NCI-H1048 (cell line): Measurements from ENCODE around the gene DCDC1.

Source experiments
- DNase-seq: peaks from one replicate; lab custom pipeline; 2025; lab: John Stamatoyannopoulos, UW

DCDC1 gene

DNA sequence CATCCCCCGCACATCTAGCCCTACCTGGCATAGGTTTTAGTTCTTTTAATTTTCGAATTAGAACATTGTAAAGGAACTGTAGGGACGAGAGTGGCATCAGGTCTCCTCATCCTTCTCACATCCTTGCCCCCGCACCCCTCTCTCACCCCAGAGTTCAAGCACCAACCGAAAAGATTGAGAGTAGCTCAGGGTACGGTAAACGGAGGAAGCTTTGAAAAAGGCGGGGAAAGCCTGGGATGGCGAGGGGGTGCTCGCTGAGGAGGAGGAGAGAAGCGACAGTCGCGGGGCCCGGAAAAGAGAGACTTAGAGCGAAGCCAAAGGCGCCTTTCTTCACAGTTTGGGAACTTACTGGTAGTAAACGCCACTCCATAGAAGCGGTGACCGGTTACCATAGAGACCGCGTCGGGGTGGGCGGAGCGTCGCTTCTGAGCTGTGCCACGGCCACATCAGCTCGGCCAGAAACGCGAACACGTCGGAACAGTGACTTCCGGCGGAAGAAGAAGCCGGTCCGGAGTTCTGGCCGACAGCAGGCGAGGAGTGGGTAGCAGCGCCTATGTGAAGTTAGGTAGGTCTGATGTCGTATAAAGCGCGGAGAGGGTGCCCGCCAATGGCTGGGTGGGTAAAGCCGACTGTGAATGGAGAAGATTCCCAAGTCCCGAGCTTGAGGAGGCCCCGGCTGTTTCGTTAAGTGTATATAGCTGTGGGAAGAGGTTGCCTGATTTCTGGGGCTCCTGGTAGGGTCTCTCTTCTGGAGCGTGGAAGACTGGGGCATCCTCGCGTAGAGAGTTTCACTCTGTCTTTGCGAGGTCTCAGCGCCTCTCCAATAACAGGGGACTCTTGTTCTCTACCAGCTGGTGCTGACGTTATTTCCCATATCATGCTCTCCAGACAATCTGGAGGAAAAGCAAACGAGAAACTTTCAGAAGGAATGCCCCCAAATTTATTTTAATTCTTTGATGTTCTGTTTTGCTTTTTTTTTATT, at the start of gene DCDC1, which contains the start of gene DNAJC24:
DCDC1 (minus strand) TSS at position 392 of the 982 bp plus-strand sequence. CDS start 41,459 bp downstream, outside the sequence.
DNAJC24 (plus strand) TSS at position 513 of the 982 bp plus-strand sequence. CDS start 889 bp downstream, outside the sequence.
- peak; percentile 91 for DNase-seq

DNA sequence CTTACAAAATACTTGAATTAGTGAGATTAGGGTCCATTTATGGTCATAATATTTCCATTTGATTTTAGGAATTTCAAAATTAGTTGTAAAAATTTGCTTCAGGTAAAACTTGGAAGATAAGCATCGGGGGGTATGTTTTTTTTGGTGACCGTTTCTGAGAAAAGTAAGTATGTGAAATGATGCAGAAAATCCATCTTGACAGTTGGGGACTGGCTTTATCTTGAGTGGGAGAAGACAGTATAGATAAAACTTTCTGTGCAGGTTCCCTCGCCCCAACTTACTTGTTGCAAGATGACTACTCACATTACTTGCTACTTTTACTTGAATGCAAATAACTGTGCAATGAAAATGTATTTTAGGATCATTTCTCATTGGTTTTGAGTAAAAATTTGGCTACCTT, 49.6 kb upstream of the DCDC1 start:
- no peak for DNase-seq

DNA sequence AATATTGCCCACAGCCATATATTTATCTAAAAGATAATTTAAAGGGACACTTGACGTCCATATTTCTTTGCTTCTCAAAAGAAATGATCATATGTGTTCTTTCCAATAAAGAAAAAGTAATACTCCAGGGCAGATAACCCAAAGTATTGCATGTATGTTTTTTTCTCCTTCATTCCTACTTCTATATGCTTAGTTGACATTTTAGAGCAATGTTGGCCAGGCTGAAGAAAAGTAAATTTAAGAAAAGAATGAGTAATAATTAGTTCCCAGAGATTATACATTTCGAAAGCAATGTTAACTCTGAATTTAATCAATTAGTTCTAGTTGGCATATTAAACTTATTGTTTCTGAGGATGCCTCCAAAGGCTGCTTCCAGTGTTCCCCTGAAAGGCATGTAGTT, 48.3 kb upstream of the DCDC1 start:
- DNase-seq, result no peak

- DNase-seq, result no peak
These were observed 47.8 kb upstream of the DCDC1 start for GRCh38 chr11:31417357-31417756.

DNA sequence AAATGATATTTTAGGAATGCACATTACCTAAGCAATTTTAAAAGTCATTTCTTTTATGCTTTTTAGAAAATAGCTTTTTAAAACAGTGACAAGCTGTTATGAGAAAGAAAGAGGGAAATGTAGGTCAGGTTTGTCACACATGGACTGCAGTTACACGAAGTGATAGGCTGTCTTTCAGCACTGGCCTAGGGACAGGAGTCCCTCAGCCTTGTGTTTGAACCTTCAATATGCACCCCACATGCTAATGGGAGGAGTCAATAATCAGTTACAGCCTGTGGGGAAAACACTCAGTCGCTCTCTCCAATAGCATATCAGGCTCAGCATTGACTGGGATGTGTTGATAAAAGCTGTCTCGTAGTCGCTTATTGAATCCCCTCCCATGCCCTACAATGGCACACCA, 45.9 kb upstream of the DCDC1 start:
- DNase-seq, result no peak

DNA sequence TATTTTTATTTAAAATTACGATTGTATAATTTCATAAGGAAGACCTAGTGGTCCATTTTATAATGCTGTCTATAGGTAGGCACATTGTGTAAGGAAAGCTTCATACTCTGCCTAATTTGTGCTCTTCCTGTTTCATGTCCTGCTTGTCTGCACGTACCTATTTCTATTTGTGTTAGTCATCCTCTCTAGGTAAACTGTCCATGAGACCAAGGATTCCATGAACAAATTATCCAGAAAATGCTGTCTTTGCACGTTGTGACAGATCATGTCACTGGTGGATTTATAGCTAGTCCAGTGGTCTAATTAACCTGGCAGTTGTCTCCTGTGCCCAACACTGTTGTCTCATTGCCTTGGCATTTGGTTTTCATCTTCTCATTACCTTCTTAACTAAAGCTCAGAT, 44.8 kb upstream of the DCDC1 start:
- no peak for DNase-seq

DNA sequence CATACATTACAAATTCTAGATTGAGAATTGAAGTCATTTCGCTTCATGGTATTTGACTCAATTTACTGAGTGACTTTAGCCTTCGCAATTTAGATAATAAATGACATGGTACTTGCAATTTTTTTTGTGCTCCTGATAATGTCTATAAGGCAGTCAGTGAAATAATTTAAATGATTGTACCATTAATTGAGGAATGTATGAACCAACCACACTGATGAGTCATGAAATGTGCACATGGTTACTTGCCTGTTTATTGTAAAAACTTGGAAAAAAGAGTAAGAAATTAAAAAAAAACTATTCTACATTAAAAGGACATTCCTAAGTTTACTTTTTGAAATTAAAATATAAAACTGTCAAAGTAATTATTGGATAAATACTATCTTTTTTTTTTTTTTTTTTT, 43.4 kb upstream of the DCDC1 start:
- no peak for DNase-seq

- no peak for DNase-seq
These were observed 38.7 kb upstream of the DCDC1 start for GRCh38 chr11:31408201-31408600.

GRCh38 chr11:31404614-31405013, 35.1 kb upstream of the DCDC1 start:
- no peak for DNase-seq

- DNase-seq, result peak; percentile 3
These were observed 27.8 kb upstream of the DCDC1 start for GRCh38 chr11:31397239-31397834.

DNA sequence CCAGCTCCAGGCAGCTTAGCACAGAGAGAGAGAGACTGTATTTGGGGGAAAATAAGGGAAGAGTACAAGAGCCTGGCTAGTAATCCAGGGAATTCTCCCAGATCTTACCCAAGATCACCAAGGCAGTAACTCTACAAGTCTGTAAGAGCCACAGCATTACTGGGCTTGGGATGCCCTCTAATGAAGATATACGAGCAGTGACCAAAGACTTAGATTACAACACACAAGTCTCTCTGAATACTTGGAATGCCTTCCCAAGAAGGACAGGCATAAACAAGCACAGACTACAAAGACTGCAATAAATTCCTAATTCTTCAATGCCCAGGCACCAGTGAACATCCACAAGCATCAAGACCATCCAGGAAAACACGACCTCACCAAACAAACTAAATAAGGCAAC, 17.8 kb upstream of the DCDC1 start:
- no peak for DNase-seq

DNA sequence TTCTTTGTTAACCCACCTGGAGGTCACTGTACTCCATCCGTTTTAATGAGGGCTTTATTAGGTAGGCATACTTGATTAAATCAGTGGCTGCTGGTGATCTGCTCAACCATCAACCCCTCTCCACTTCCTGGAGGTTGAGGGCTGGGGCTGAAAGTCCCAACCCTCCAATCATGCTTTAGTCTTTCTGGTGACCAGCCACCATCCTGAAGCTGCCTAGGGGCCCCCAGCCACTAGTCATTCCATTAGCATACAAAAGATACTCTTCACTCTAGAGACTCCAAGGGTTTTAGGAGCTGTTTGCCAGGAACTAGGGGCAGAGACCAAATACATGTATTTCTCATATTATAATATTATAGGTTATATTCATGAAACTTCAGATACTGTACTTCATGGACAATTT, 13.6 kb upstream of the DCDC1 start:
- DNase-seq, result no peak

DNA sequence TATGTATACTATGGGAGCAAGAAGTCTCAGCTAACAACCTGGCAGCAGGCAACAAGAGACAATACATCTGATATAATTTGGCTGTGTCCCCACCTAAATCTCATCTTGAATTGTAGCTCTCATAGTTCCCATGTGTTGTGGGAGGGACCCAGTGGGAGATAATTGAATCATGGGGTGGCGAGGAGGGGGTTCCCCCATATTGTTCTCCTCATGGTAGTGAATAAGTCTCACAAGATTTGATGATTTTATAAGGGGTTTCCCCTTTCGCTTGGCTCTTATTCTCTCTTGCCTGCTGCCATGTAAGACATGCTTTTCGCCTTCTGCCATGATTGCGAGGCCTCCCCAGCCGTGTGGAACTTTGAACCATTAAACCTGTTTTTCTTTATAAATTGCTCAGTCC, 6.3 kb upstream of the DCDC1 start:
- DNase-seq, result no peak

DNA sequence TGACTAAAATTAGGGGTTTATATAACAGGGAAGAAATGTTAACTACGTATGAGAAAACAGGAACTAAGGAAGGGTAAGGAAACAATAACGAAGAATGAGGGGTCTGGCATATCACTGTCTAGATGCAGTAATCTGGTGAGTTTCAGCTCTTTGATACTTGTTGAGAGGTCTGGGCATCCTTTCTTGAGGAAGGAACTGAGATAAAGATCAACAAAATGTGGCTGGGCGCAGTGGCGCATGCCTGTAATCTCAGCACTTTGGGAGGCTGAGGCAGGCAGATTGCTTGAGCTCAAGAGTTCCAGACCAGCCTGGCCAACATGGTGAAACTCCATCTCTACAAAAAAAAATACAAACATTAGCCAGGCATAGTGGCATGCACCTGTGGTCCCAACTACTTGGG, 2.7 kb downstream of the DCDC1 start:
- no peak for DNase-seq

DNA sequence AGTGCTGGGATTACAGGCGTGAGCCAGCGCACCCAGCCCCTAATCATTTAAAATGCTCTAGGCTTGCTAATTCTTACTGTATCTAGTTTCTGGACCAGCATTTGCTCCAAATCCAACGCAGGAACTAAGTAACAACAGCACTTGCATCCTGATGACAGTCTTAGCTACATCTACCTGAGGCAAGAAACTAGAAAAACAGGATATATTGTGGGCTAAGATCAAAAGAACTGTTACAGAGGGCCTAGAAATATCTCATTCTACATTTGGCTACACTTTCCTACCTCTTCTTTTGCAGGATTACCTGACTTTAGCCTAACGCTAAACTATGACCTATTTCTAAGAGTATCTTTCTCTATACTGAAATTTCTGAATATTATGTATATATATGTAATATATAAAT, 7.8 kb downstream of the DCDC1 start:
- DNase-seq, result no peak

DNA sequence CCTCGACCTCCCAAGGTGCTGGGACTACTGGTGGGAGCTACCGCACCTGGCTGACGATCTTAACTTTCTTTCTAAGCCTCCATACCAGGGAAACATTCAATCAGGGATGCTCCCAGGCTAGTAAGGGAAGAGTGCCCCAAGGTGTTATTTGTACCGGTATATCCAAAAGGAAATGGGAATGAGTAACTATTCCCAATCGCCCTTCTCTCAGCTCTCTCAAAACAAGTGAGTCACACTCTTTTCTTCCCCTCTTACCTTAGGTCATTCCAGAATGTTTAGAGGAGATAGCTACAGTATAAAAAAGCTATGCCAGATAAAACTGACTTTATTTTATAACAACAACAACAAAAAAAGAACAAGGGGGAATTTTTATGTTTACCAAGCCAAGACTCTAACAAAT, 13.7 kb downstream of the DCDC1 start:
- no peak for DNase-seq

GRCh38 chr11:31355131-31355530, 14.4 kb downstream of the DCDC1 start:
- DNase-seq, result no peak

DNA sequence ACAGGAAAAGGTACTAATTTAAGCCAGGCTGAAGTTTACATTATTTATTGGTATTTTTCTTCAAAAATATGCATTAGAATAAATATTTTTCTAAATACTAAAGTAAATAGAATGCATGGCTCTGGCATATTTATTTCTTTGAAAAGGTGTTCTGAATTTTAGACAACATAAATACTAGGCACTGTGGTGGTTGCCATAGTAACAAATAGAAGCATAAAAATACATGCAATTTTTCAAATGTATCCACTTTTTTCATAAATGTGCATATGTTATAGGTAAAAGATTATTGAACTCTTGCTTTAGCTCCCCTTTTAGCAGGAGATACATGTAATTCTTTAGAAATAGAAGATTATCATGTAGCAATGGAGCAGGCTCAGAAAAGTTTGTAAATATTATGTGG, 18.4 kb downstream of the DCDC1 start:
- no peak for DNase-seq

DNA sequence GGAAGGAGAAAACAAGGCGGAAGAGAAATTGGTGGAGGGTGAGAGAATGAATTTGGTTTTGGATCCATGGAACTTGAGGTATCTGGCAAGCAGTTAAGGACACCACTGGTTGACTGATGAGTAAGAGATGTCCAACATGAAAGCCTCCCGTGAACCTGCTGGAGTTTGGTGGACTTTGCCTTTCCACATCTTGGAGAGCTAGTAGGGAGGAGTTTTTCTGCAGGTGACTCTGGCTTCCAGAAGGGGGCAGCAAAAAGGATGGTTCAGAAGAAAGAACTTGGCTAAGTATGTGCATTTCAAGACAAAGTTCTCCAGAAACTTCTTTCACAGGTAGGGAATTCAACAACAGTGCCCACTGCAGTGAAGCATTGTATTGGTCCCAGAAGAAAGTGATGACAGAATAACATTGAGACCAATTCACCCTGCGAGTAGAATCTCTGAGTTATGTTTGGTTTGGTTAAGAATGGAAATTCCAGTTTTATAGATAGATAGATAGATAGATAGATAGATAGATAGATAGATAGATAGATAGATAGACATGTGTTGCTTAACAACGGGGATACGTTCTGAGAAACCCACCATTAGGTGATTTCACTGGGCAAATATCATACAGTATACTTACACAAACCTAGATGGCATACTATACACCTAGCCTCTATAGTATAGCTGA, 28.5 kb downstream of the DCDC1 start:
- DNase-seq, result no peak

DNA sequence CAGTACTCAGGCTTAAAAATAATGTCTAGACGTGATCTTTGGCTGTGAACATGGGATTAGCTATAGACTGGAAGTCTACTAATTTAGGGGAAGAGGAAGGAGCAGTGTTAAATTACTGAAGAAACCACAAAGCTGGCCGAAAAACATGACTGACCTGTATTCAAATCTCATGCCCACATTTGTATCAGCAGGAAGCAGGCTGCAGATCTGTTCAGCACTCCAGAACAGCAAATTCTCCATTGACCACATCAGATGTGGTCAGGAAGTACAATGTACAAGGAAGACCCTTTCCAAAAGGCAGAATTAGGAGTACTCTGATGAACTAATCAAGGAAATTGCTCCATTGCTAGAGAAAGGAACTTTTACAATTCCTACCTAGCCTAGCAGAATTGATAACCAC, 31.7 kb downstream of the DCDC1 start:
- no peak for DNase-seq

DNA sequence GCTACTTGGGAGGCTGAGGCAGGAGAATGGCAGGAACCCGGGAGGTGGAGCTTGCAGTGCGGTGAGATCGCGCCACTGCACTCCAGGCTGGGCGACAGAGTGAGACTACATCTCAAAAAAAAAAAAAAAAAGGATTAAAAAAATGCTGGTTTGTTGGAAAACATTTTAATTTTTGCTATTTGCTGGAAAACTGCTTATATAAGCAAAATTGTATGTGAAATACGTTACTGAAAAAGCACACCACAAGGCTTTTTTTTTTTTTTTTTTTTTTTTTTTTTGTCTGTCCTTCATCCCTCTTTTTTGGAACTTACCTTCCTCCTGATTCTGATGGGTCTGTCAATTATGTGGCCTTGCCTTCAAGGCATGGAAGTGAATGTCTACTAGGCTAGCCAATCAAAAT, 40.8 kb downstream of the DCDC1 start:
- DNase-seq, result no peak

DNA sequence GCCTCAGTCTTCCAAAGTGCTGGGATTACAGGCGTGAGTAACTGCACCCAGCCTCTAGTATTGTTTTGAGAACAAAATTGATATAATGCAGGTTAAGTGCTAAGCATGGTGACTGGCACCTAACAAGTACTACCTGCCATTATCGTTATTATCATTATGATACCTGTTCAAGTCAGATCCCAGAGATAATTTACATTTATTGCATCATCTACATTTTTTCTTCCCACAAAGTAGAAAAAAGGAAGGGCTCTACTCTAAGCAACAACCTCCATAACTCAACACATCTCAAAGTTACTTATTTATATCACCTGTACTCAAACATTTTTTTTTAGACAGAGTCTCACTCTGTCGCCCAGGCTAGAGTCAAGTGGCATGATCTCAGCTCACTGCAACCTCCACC, 42.1 kb downstream of the DCDC1 start:
- no peak for DNase-seq
